GM12892 (cell line): ENCODE data around the gene URM1.
A peak's percentile ranks its signal among the peaks of the same experiment; 100 is the strongest.

Experiments
- DNase-seq: peaks from one replicate; pipeline ENCODE4 v3.0.0; 2011; ENCODE audit not compliant: insufficient read length
- FAIRE-seq: peaks from 2 replicates; lab custom pipeline; 2011; peaks lifted over from hg19 to GRCh38; lab: Jason Lieb, UNC
- POLR2A ChIP-seq: IDR thresholded peaks from 2 replicates; pipeline ENCODE4 v1.6.1; 2011; ENCODE audit warnings: low read depth, low read length, control low read depth
- POLR2AphosphoS5 ChIP-seq: IDR thresholded peaks from 2 replicates; pipeline ENCODE4 v1.6.1; 2011; ENCODE audit warnings: low read depth, low read length, control low read depth
- TAF1 ChIP-seq: IDR thresholded peaks from 2 replicates; pipeline ENCODE4 v1.6.1; 2011; ENCODE audit warnings: low read depth, mild to moderate bottlenecking, control low read depth, low read length, borderline replicate concordance

URM1 gene

DNA sequence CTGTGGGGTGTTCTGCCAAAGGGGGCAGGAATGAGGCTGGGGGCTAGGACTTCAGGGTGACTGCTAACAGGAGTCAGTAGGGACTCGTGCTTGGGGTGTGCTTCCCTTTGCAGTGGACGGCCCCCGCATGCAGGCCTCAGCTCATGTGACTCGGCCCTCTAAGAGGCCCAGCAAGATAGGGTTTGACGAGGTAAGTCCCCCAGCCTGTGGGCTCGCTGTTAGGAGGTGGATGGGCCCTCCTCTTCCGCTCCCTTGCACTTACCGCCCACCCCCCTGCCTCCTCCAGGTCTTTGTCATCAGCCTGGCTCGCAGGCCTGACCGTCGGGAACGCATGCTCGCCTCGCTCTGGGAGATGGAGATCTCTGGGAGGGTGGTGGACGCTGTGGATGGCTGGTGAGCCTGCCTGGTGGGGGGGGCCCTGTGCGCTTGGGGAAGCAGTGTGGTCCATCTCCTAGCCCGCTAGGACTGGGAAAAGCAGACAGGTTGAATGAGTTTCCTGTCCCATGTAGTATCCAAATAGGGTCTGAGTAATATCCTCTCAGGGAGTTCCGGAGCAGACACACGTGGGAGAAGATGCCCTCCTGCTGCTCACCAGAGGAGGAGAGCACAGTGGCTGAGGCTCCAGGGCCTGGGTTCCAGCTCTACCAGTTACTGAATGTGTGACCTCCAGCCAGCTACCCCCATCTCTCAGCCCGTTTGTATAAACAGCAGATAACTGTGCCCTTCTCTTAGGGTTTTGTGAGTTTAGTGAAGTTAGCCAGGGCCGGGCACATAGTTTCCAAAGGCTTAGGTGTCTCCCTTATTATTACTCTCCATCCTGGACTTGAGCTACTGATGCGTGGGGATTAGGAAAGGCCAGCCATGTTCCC, 57.7 kb downstream of the URM1 start:
- TF ChIP-seq TAF1: no peak
- TF ChIP-seq POLR2AphosphoS5: no peak
- TF ChIP-seq POLR2A: no peak

DNA sequence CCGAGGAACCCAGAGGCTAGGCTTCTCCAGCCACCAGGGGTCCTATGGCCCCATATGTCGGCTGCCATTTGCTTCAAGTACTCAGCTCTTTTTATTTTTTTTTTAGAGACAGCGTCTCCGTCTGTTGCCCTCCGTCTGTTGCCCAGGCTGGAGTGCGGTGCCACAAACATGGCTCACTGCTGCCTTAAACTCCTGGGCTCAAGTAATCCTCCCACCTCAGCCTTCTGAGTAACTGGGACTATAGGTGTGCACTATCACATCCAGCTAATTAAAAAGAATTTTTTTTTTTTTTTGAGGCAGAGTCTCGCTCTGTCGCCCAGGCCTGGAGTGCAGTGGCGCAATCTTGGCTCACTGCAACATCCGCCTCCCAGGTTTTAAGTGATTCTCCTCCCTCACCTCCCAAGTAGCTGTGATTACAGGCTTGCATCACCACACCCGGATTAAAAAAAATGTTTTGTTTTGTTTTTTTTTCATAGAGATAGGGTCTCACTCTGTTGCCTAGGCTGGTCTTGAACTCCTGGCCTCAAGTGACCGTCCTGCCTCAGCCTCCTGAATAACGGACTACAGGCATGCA, 58.4 kb downstream of the URM1 start:
- FAIRE-seq (no peak), DNase-seq (no peak)
- TF ChIP-seq POLR2A (no peak), TAF1 (no peak), POLR2AphosphoS5 (no peak)

More for the DNA sequence above, 57.7 kb downstream of the URM1 start:
- FAIRE-seq (no peak), DNase-seq (no peak)

DNA sequence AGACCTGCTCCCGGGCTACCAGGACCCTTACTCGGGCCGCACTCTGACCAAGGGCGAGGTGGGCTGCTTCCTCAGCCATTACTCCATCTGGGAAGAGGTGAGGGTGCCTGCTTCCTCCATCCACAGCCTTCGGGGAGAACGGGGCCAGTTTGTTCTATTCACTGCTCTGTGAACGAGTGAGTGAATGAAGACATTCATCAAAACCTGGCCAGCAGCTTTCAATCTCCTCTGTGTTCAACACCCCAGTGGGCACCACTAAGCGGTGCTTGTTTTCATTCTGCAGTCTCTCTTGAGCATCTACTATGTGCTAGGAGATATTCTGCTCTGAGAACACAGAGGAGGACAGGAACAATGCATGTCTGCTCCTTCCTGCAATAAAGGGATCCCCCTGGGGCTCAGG, 60.0 kb downstream of the URM1 start:
- TF ChIP-seq POLR2AphosphoS5 (no peak), POLR2A (no peak), TAF1 (no peak)
- FAIRE-seq (no peak), DNase-seq (no peak)

DNA sequence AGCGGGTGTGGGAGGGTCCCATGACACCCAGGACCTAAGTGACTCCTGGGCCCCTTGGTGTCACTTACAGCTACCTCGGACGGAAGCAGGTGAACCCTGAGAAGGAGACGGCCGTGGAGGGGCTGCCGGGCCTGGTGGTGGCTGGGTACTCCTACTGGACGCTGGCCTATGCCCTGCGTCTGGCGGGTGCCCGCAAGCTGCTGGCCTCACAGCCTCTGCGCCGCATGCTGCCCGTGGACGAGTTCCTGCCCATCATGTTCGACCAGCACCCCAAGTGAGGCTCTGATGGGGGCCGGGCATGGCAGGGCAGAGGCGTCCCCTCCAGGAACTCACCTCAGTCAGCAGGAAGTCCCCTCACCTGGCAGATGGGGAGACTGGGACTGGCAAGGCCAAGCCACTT, 63.2 kb downstream of the URM1 start:
- DNase-seq (no peak), FAIRE-seq (no peak)
- no peak for TF ChIP-seq POLR2A
- no peak for TF ChIP-seq POLR2AphosphoS5
- no peak for TF ChIP-seq TAF1

DNA sequence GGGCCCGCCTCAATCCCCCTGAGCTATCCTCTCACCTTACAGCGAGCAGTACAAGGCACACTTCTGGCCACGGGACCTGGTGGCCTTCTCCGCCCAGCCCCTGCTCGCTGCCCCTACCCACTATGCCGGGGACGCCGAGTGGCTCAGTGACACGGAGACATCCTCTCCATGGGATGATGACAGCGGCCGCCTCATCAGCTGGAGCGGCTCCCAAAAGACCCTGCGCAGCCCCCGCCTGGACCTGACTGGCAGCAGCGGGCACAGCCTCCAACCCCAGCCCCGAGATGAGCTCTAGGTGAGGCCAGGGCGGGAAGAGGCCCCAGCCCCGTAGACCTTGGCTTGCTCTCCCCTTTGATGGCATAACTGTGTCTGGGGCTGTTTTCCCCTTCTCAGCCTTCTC, 64.4 kb downstream of the URM1 start:
- DNase-seq: no peak
- TF ChIP-seq TAF1 (no peak), POLR2A (no peak), POLR2AphosphoS5 (no peak)
- no peak for FAIRE-seq

DNA sequence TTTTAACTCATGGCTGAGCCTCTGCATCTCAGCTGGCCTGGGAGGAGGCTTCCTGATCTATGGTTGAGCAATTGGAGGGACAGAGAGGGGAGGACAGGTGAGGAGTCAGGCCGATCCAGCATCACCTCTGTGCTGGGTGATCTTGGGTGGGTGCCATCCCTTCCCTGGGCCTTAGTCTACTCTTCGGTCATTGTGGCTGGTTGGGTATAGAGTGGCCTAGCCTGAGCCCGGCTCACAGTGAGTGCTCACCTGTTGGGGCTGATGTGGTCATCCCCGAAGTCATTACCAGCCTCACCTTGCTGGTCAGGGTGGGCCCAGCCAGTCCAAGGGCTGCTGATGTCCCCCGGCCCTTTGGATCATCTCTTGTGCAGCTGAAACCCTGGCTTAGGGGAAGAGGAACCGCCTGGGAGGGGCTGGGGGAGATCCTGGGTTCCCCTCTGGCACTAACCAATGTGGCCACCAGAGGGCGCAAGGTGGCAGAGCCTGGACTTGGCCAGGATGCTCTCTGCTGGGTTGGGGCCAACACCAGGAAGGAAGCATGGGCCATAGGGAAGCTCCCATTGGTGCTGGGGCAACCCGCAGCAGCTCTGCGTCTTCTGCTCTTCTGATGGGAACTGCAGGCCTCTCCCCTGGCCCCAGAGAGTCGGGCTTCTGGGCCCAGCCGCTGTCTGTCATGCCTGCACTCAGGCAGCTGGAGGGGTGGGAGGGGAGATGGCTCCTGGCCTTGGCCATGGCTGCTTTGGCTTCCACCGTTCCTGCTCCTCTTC, 67.4 kb downstream of the URM1 start:
- DNase-seq (peak; percentile 85), FAIRE-seq (peak; percentile 33)
- TF ChIP-seq POLR2AphosphoS5: no peak
- TF ChIP-seq POLR2A: no peak
- no peak for TF ChIP-seq TAF1

DNA sequence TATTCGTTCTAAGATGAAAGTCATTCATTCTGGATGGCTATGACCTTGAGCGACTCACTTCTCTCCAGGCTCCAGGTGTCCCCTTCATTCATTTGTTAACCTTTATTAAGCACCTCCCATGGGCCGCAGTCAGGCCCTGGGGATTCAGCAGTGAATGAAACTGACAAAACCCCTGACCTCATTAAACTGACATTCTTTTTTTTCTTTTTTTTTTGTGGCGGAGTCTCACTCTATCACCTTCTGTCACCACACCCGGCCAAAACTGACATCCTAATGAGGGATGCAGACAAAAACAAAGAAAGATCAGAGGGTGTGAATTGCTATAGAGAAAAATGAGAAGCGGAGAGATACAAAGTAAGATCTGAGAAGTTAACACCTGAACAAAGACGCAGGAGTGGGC, 68.1 kb downstream of the URM1 start:
- no peak for TF ChIP-seq POLR2AphosphoS5
- TF ChIP-seq POLR2A: no peak
- no peak for TF ChIP-seq TAF1
- DNase-seq (no peak), FAIRE-seq (no peak)
